DOHH2 (cell line): ENCODE results near the gene TOX3.

Experiments
- H3F3A ChIP-seq: fragments of 200-600 bp; sonication (generic), shearing (Covaris generic); 2 replicates; pipeline ENCODE4 v1.6.0; 2016; ENCODE audit warnings: antibody characterized with exemption, mild to moderate bottlenecking; ENCODE audit not compliant: control insufficient read depth, insufficient read depth
- H3K27ac ChIP-seq: fragments of 200-600 bp; sonication (generic); 2 replicates; pipeline ENCODE4 v1.5.1; 2014; ENCODE audit warnings: low read depth, mild to moderate bottlenecking, low read length, moderate library complexity
- H3K27me3 ChIP-seq: fragments of 200-600 bp; sonication (generic); 2 replicates; pipeline ENCODE4 v1.6.1; 2014; ENCODE audit warnings: mild to moderate bottlenecking, low read length, mixed read lengths; ENCODE audit not compliant: control insufficient read depth
- H3K36me3 ChIP-seq: fragments of 200-600 bp; sonication (generic); 2 replicates; pipeline ENCODE4 v1.6.1; 2014; ENCODE audit warnings: mild to moderate bottlenecking, low read length, moderate library complexity, mixed read lengths; ENCODE audit not compliant: control insufficient read depth
- H3K4me1 ChIP-seq: fragments of 200-600 bp; sonication (generic); 2 replicates; pipeline ENCODE4 v1.6.1; 2014; ENCODE audit warnings: mild to moderate bottlenecking, low read length, mixed read lengths; ENCODE audit not compliant: control insufficient read depth
- H3K4me2 ChIP-seq: fragments of 200-600 bp; sonication (generic); 2 replicates; pipeline ENCODE4 v1.6.0; 2014; ENCODE audit warnings: mild to moderate bottlenecking, low read length, moderate library complexity
- H3K4me3 ChIP-seq: fragments of 200-600 bp; sonication (generic); 2 replicates; pipeline ENCODE4 v1.5.1; 2014; ENCODE audit warnings: mild to moderate bottlenecking, low read length, mixed read lengths
- H3K79me2 ChIP-seq: fragments of 200-600 bp; sonication (generic); 2 replicates; pipeline ENCODE4 v1.6.1; 2014; ENCODE audit warnings: mild to moderate bottlenecking, low read length, mixed read lengths; ENCODE audit not compliant: control insufficient read depth
- H3K9me2 ChIP-seq: fragments of 200-600 bp; sonication (generic); replicated peaks from 2 replicates; pipeline ENCODE4 v1.6.1; 2014; ENCODE audit warnings: mild to moderate bottlenecking, low read length, mixed read lengths; ENCODE audit not compliant: control insufficient read depth
- H3K9me3 ChIP-seq: fragments of 200-600 bp; sonication (generic); 2 replicates; pipeline ENCODE4 v1.6.1; 2014; ENCODE audit warnings: antibody characterized with exemption, low read length, mixed read lengths; ENCODE audit not compliant: control insufficient read depth, insufficient read depth
- H4K20me1 ChIP-seq: fragments of 200-600 bp; sonication (generic); 2 replicates; pipeline ENCODE4 v1.6.0; 2014; ENCODE audit warnings: low read depth, mild to moderate bottlenecking, antibody characterized with exemption, low read length, moderate library complexity; ENCODE audit not compliant: control insufficient read depth, insufficient read depth
- CTCF ChIP-seq: fragments of 200-600 bp; sonication (generic); IDR thresholded peaks from one replicate; pipeline ENCODE4 v1.5.1; 2014; ENCODE audit warnings: antibody characterized with exemption, mild to moderate bottlenecking, low read depth, low read length; ENCODE audit not compliant: poor library complexity, severe bottlenecking
- EZH2phosphoT487 ChIP-seq: fragments of 200-600 bp; sonication (generic); IDR thresholded peaks from 2 replicates; pipeline ENCODE4 v1.6.1; 2017; ENCODE audit warnings: borderline replicate concordance, mild to moderate bottlenecking, antibody characterized with exemption, low read length, moderate library complexity, mixed read lengths

TOX3 gene

GRCh38 chr16:52552643-52553042 lies 5.7 kb upstream of the TOX3 start:
- Histone ChIP-seq H3K27me3 (no peaks in the 10 kb centered on the region), H3K27ac (no peak overlapping the region)

GRCh38 chr16:52549011-52549692 lies 2.2 kb upstream of the TOX3 start:
- Histone ChIP-seq H3K27me3 (no peaks in the 10 kb centered on the region), H3K4me3 (no peak overlapping the region), H3K4me1 (no peaks in the 10 kb centered on the region), H3K9me2 (no peaks in the 10 kb centered on the region), H3K79me2 (no peaks in the 10 kb centered on the region), H3K27ac (no peak overlapping the region), H3K36me3 (no peaks in the 10 kb centered on the region), H3K4me2 (no peak overlapping the region), H3F3A (no peaks in the 10 kb centered on the region), H3K9me3 (0 out of 2 replicates have a peak, but pooled peaks cover 5% of the 10 kb centered on the region), H4K20me1 (no peaks in the 10 kb centered on the region)
- TF ChIP-seq EZH2phosphoT487 = no peak
- TF ChIP-seq CTCF = no peak

More at GRCh38 chr16:52552643-52553042, 5.7 kb upstream of the TOX3 start:
- no peaks in the 10 kb centered on the region for H3K36me3 ChIP-seq
- no peaks in the 10 kb centered on the region for H3K79me2 ChIP-seq
- H3K4me2 ChIP-seq = no peak overlapping the region
- no peaks in the 10 kb centered on the region for H3K9me2 ChIP-seq
- no peaks in the 10 kb centered on the region for H3K4me1 ChIP-seq
- H3K4me3 ChIP-seq = no peak overlapping the region
- no peaks in the 10 kb centered on the region for H3K9me3 ChIP-seq
- H3F3A ChIP-seq = no peaks in the 10 kb centered on the region
- no peaks in the 10 kb centered on the region for H4K20me1 ChIP-seq
- TF ChIP-seq CTCF (no peak), EZH2phosphoT487 (no peak)

- TF ChIP-seq EZH2phosphoT487 (no peak), CTCF (no peak)
- no peaks in the 10 kb centered on the region for H3K9me2 ChIP-seq
- H3K27me3 ChIP-seq = no peaks in the 10 kb centered on the region
- no peaks in the 10 kb centered on the region for H4K20me1 ChIP-seq
- H3K4me1 ChIP-seq = no peaks in the 10 kb centered on the region
- no peak overlapping the region for H3K4me3 ChIP-seq
- H3K9me3 ChIP-seq = 0 out of 2 replicates have a peak, but pooled peaks cover 5% of the 10 kb centered on the region
- H3K79me2 ChIP-seq = no peaks in the 10 kb centered on the region
- H3K36me3 ChIP-seq = no peaks in the 10 kb centered on the region
- no peaks in the 10 kb centered on the region for H3F3A ChIP-seq
- H3K27ac ChIP-seq = no peak overlapping the region
- H3K4me2 ChIP-seq = no peak overlapping the region
These were observed 1.5 kb upstream of the TOX3 start for GRCh38 chr16:52548261-52549010.
